CD4-positive, alpha-beta T cell treated with Interleukin-1 beta for 1 hour (primary cell): ENCODE measurements around the gene MON2.
"Not testable (repeated sequence)": the region's sequence is repeated elsewhere in the genome, so short reads cannot be mapped to it uniquely, and the experiment has no call there.

Source experiments
- DNase-seq, 2 donors: peaks; one replicate each; pipeline ENCODE4 v3.0.0-alpha.2; 2020 to 2022

MON2 gene

GRCh38 chr12:62552906-62553556 is 86.4 kb downstream of the MON2 start:
- DNase-seq: no peak

GRCh38 chr12:62559366-62559765 is 92.7 kb downstream of the MON2 start:
- DNase-seq: not testable (repeated sequence)

- DNase-seq: no peak
Measured at GRCh38 chr12:62562846-62563245, 96.2 kb downstream of the MON2 start.

DNA sequence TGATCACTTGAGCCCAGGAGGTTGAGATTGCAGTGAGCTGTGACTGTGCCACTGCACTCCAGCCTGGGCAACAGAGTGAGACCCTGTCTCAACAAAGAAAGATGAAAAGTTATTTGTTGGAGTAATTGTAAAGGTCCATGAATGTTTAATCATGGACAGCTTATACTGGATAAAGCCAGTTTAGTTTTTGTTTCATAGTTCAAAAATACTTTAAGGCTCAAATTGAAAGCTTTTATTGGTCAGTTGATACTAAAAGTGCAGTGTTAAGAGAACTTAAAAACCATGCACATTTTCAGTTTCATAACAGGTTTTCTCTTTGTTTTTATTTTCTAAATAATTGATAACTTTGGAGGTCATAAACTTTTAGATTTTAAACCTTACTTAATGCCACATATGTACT is 108.4 kb downstream of the MON2 start:
- no peak for DNase-seq

DNA sequence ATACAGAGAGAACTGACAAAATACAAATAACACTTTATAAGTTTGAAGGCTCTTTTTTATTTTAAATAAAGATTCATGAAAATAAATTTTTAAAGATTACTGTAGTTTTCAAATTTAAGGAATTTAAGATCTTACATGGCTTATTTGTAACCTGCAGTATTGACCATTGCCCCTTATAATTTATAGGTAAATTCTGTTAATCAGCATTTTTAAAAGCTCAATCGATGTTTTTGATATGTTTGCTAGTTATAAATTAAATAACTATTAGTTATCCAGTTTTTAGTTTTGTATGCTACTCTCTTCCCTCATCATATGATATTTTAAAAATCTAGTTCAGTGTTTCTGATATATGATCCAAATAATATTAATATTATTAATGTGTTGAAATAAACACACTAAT is 109.9 kb downstream of the MON2 start:
- no peak for DNase-seq

GRCh38 chr12:62578726-62579125 is 112.1 kb downstream of the MON2 start:
- no peak for DNase-seq

GRCh38 chr12:62581288-62582064 is 114.8 kb downstream of the MON2 start:
- DNase-seq: peak in 1 of 2 donors; percentile 45

DNA sequence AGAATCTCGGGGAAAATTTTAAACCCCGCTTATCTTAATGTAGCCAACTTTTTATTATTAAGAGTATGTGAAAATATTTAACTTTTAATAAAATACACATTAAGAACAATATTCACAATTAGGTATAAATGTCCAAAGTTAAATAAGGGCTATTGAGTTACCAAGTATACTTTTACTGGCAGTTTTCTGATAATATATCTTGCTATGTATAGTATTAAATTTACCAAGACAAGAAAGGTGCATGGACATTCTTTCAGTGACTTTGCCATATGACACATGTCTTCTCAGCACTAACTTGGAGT is 115.4 kb downstream of the MON2 start:
- no peak for DNase-seq

GRCh38 chr12:62584619-62585018 is 118.0 kb downstream of the MON2 start:
- no peak for DNase-seq

- no peak for DNase-seq
Measured at GRCh38 chr12:62586850-62587249, 120.2 kb downstream of the MON2 start.

- DNase-seq: no peak
Measured at GRCh38 chr12:62588916-62589315, 122.3 kb downstream of the MON2 start.

DNA sequence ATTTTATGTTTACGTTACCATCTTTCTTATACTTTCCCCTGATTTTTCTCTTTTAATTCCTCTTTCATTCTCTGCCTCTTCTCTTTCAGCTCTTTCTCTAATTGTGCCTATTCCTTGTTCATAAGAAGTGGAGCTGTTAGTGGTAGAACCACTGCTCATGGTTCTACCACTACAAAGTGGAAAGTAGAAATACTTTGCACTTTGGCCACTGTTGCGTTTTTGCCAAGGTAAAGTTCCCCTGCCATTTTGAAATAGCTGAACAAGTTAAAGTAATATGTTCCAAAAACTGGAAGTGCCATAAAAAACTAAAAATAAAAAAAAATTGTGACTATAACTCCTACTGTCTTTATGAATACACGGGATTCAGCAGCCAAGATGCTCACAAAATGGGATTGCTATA is 130.6 kb downstream of the MON2 start:
- DNase-seq: no peak

- no peak for DNase-seq
Measured at GRCh38 chr12:62598846-62599245, 132.2 kb downstream of the MON2 start.

- no peak for DNase-seq
Measured at GRCh38 chr12:62599854-62600437, 133.3 kb downstream of the MON2 start.

GRCh38 chr12:62601765-62602164 is 135.1 kb downstream of the MON2 start:
- DNase-seq: no peak

DNA sequence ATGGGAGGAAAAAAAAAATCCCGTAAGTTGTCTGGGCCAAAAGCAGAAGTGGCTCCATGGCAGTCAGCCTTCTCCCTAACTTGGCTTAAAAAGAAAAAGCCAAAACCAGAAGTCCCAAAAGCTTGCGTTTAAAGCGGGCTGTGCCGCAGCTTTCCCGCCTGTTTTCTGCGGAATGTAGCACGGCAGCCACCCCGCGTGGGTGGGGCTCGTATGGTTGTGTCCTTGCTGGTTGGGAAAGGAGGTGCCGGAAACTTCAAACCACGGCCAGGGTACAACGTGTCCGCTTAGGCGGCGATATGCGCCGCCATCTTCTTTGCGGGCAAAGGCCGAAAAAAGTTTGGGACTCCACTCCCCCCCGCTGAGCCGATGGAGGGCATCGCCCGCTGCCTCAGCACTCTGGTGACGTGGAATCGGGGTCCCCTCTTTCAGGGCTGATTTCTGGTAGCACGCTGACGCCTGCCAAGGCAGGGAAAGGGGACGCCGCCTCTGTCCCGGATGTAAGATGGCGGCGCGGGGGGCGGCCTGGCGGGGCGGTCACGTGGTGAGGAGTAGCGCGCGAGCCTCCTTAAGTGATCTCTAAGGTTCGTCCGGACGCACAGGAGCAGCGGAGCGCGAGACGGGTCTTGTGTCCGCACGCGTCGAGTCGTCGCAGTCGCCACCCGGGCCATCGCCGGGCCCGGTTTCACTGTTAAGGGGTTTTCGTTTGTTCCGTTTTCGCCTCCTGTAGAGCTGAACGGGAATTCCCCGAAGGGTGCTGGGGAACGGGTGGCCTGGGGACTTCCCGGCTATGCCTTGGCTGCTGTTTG is 135.8 kb downstream of the MON2 start:
- DNase-seq: peak; percentile 89 to 90

DNA sequence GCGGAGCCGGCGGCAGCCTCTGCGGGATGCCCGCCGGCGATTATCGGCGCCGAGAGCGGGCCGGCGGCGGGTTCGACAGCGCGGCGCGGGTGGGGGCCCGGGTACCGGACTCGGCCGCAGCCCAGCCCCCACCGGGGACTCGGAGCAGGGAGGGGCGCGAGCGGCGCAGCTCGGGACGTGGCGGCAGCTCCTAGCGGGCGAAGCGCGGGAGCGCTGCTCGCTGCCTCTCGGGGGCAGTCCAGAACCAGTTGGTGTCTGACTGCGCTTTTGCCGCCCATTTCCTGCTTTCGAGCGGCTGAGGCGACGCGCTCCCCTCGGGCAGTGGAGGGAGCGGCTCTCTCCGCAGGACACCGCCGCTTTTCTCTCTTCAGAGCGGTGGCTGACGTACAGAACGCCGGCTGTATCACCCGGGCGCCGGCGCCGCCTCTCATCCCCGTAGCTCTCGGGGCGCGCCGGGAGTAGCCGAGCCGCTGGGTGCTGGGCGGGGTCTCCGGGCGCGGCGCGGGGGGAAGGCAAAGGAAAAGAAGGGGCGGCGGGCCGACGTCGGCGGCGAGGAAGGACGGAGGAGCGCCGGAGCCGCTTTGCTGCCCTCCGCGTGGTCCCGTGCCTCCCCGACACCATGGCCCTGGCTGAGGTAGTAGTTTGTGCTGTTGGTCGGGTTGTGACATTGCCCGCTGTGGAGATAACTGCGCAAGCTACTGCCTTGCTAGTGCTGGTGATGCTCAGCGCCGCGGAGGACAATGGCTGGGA is 136.6 kb downstream of the MON2 start:
- DNase-seq: peak; percentile 85

GRCh38 chr12:62603811-62604098 is 137.1 kb downstream of the MON2 start:
- DNase-seq: no peak

GRCh38 chr12:62604373-62604772 is 137.7 kb downstream of the MON2 start:
- peak in 1 of 2 donors; percentile 27 for DNase-seq

GRCh38 chr12:62604871-62605270 is 138.2 kb downstream of the MON2 start:
- peak in 1 of 2 donors; percentile 42 for DNase-seq

DNA sequence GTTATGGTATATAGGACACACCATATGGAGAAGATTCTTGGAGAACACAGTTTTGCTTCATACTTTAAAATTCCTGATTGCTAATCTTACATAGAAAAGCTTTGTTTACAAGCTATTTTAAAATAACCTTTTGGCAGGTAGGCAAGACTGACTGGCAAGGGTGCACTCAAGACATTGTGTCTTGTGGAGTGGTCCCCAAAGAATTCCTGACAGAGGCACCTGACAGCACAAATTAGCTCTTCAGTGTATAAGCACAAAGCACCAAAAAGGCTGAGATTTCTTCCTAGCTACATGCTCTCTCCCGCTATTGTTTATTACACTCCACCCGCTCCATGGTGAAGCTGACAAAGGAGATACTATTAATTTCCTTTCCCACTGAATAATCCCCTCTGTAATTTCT is 139.4 kb downstream of the MON2 start:
- no peak for DNase-seq

- no peak for DNase-seq
Measured at GRCh38 chr12:62606654-62607053, 140.0 kb downstream of the MON2 start.

DNA sequence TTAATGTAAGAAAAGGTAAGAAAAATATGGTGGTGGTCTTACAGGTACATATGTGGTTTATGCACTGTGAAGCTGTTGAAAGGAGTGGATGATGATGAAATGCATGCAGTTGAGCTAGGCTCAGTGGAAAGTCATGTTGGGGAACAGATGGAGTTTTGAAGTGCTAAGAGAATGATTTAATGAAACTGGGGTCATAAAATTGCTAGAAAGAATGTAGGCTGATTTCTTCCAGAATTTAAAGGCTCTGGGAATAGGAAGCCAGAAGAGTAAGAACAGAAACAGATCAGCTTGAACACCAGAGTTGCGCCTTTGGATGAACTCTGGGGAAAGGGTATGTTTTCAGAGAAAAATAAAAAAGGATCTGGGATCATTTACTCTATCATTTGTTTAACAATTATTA is 146.5 kb downstream of the MON2 start:
- DNase-seq: no peak
